Femur (tissue), 1 donor: ENCODE data around the gene GALNT14.
"Not testable (repeated sequence)": the region's sequence is repeated elsewhere in the genome, so short reads cannot be mapped to it uniquely, and the experiment has no call there.

Experiments used
- DNase-seq: peaks from one replicate; pipeline ENCODE4 v3.0.0-alpha.2; 2017

Gene GALNT14

GRCh38 chr2:30933496-30933895 is 204.7 kb downstream of the GALNT14 start:
- no peak for DNase-seq

DNA sequence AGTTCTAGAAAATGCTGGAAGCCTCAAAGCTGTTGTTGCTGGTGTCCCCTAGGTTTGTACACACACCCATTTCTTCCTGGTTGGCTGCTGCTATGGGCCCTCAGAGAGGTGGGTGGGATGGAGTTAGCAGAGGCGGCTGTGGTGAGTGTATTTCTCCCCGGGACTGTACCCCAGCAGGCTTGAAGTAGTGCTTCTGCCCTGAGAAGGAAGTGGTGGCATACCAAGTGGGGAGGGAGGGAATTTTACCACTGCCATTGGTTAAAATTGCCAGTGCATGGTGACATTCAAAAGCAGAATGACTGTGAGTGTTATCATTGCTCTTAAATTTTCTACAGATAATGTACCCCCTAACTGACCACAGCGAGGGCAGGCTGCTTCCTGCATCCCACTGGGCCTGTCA is 205.4 kb downstream of the GALNT14 start:
- no peak for DNase-seq

GRCh38 chr2:30931841-30932407 is 206.3 kb downstream of the GALNT14 start:
- DNase-seq, result no peak

GRCh38 chr2:30930716-30931115 is 207.5 kb downstream of the GALNT14 start:
- DNase-seq, result no peak

DNA sequence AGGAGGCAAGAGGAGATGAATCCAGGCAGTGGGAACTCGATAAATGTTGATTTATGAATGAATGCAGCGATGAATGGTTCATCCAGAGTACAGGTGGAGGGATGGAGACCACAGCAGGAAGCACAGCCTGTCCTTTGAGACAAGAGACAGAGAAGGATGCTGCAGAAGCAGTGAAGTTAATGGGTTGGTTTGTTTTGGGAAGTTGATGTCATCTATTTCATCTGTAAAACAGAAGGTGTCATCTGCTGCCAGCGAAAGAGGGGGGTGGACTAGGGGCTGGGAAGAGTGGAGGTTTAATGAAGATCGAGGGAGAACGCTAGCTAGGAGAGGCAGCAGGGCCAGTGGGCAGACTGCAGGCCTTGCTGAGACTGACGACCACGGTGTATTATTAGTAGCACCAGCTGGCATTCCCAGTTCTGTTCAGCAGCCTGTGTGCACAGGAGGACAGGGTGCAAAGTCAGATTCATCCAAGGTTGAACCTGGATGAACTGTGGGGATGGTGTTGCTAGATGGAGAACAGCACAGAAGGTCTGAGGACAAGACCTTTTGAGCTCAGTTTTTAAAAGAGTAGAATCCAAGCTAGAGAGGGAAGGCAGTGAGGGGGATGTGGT is 210.7 kb downstream of the GALNT14 start:
- peak; percentile 27 for DNase-seq

DNA sequence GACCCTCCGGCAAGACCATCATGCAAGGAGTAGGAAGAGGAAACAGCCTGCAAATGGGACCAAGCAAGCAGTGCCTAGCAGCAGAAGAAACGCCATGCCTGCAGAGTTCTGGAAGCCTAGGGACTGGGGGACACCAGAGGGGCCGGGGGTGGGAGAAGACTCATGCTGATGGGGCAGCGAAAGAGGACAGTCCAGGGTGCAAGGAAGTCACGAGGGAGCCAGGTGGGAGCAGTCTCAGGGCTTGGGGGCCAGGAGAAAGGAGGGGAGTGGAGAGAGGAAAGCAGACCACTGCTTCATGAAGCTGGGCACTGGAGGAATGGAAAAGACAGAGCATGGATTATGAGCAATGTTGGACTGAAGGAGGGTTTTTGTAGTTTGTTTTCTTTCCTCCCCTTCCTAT is 211.6 kb downstream of the GALNT14 start:
- no peak for DNase-seq

DNA sequence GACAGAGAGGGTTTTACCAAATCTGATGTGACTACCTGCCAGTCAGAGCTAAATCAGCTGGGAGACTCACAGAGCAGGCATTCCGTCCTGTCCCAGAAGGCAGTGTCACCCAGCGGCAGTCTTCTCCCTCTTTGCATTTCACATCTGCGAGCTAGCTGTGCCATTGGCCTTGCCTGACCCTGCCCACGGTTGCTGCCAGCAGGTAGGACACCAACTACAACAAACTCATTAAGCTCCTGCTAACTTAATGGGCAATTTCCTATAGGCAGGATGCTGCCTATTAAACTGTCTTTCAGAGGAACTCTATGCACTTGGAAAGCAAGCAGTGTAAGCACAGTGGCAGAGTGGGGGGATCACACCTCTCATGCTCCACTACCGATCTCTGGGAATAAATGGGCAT is 214.6 kb downstream of the GALNT14 start:
- DNase-seq, result no peak

- no peak for DNase-seq
These were observed 217.7 kb downstream of the GALNT14 start for GRCh38 chr2:30920511-30920910.

GRCh38 chr2:30915486-30915885 is 222.8 kb downstream of the GALNT14 start:
- DNase-seq, result peak; percentile 28

GRCh38 chr2:30914456-30914855 is 223.8 kb downstream of the GALNT14 start:
- no peak for DNase-seq

GRCh38 chr2:30912056-30912455 is 226.2 kb downstream of the GALNT14 start:
- no peak for DNase-seq

DNA sequence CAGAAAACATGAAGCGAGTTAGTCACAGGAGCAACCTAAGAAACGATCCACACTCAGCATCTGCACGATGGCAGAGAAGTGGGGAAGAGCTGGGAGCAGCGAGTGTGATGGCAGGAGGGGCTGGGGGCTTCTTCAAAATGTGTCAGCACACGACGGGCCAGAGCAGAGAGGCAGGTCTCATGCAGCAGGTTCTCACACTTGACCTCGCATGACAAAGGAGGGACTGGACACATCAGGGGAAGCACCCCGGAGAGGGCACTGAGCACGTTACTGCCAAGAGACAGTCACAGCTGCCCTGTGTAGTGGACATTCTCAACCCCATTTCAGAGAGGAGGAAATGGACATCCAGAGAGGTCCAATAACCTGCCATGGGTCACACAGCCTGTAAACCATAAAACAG is 226.9 kb downstream of the GALNT14 start:
- no peak for DNase-seq

- no peak for DNase-seq
These were observed 227.6 kb downstream of the GALNT14 start for GRCh38 chr2:30910686-30911085.

GRCh38 chr2:30904437-30904836 is 233.8 kb downstream of the GALNT14 start:
- not testable (repeated sequence) for DNase-seq

DNA sequence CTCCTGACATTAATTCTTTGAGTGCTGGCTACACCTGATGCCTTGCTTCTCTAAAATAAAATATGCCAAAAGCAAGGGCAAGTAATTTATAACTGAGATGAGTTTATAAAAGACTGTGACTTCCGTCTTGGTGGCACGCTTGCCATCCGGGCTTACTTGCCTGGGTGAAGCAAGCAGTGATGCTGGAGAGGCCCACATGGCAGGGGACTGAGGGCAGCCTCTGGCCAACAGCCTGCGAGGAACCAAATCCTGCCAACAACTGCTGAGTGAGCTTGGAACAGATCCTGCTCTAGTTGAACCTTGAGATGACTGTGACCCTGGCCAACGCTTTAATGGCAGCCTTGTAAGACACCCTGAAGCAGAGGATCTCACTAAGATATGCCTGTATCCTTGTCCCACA is 234.9 kb downstream of the GALNT14 start:
- DNase-seq, result no peak

DNA sequence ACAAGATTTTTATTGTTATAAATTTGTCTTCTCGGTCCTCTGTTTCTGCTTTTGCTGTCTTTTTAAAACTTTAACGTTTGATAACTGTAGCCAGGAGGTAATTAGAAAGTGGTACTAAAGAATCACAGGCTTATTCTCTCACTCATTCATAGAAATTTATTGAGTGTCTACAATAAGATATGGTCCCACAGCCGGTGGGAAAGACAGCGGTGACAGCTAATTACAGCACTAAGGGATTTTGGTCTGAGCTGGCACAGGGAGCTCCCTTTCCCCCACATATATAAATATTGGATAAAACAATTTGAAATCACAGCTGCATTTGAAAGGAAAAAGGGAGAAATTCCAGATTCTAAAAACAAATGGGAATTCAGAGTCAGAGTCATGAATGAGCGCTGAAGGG is 237.9 kb downstream of the GALNT14 start:
- DNase-seq, result no peak

GRCh38 chr2:30899516-30900054 is 238.7 kb downstream of the GALNT14 start:
- no peak for DNase-seq

DNA sequence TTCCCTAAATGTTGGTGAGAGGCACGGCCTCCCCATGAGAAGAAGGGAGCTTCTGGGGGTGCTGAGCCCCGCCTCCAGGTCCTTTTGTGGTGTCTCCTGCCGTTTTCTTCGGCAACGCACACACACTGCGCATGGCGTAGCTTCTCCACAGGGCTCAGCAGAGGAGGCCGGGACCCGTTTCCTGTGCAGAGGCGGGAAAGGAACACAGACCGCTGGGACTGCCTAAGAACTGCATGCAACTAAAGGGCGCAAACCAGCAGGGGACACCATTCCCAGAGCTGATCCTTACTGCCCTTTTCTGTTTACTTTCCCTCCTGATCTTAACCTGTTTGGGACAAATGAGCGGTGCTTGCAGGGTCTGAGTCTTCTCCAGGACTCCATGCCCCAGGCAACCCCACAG is 240.7 kb downstream of the GALNT14 start:
- DNase-seq, result no peak

DNA sequence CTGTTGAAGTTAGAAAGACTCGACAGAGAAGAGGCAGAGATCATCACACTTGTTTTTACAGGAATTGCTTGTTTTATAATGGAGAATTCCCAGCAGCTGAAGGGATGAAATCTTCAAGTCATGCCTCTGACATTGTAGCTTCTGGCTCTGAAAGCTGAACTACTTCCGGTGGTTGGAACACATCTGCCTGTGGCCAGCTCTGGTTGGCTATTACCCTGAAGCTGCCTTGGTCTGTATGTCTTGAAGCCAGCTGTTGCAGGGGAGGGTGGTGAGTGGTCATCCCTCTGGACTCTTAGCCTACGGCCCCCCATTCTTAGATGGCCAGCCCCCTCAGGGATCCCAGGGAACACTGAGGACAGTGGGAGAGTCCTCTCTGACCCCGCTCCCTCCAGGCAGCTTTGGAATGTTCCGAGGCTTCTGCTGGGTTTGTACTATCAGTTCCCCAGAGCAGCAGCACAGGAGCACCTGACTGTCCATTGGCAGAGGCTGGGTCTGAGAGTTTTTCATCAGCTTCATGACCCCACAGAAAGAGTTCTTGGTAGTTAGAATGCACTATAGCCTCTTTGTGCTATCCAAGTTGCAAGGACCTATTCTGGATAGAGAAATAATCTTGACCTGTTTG is 243.6 kb downstream of the GALNT14 start:
- peak; percentile 42 for DNase-seq

- no peak for DNase-seq
These were observed 249.3 kb downstream of the GALNT14 start for GRCh38 chr2:30888852-30889409.

DNA sequence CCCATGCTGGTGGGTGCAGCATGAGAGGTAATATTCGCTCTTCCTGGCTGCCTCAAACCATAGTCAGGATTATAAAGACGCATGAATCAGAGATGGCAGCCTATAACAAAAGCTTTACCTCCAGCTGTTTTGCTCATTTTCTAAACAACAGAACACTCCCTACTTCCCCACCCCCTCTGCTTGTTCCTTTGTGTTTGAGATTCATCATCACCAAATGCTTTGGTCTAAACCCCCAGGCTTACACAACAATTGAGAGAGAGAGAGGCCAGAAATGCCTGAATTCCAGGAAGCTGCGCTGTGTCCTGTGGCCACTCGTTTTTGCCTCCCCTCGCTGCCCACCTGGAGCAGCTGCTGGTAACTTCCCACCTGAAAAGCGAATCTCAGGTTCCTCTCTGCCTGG is 252.2 kb downstream of the GALNT14 start:
- DNase-seq, result no peak

GRCh38 chr2:30883822-30884221 is 254.4 kb downstream of the GALNT14 start:
- no peak for DNase-seq

GRCh38 chr2:30883184-30883583 is 255.1 kb downstream of the GALNT14 start:
- no peak for DNase-seq

GRCh38 chr2:30880516-30880915 is 257.7 kb downstream of the GALNT14 start:
- DNase-seq, result no peak
